ENCODE results near the gene TRIP4.

The TRIP4 gene

GRCh38 chr15:64502151-64502550 is 114.5 kb downstream of the TRIP4 start:
- DNase-seq, result no peak
- CTCF ChIA-PET, result no interaction called here
- Mint-ChIP-seq H3K27ac (peak overlapping the region; percentile 80), H3K4me3 (peak overlapping the region; percentile 59), H3K27me3 (no peaks in the 10 kb centered on the region), H3K36me3 (peaks cover 47% of the 10 kb centered on the region), H3K9me3 (no peaks in the 10 kb centered on the region), H3K4me1 (peaks cover 71% of the 10 kb centered on the region)

DNA sequence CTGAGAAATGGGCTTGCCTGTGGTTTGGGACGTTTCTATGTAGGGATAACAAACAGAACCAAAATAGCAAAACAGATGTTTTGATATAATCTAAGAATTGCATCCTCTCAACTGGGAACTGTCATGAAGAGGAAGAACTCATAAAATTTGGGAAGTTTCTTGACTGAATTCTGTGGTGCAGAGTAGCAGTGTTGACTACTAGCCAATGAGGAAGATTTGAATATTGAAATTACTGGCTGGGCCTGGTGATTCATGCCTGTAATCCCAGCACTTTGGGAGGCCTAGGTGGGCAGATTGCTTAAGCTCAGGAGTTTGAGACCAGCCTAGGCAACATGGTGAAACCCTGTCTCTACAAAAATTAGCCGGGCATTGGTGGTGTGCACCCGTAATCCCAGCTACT is 114.9 kb downstream of the TRIP4 start:
- no peak for DNase-seq
- Mint-ChIP-seq H3K27ac (peak overlapping the region; percentile 80), H3K9me3 (no peaks in the 10 kb centered on the region), H3K27me3 (no peaks in the 10 kb centered on the region), H3K4me1 (peaks cover 75% of the 10 kb centered on the region), H3K36me3 (peaks cover 49% of the 10 kb centered on the region), H3K4me3 (peak overlapping the region; percentile 59)
- CTCF ChIA-PET, result interaction anchor here (1.3 to 1.4 kb wide), 2 partner anchors 75 to 86 kb away, joined by 3 to 6 read pairs; no protein-coding TSS in a partner anchor

DNA sequence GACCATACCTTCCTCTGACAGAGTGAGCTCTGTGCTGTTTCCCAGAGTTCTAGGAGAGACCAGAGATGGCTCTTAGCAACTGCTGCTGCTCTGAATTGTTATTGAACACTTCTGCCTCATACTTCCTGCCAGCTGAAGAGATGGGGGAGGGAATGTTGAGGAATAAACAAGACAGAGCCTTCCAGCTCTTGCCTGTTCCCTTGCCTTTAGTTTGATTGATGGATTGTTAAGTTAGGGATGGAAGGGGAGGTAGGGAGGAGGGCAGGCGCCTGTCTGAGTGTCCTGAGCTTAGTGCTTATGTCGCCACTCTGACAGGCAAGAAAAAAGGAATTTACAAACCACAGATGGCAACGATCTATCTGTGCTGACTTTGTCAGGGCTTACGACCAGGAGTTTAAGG is 115.6 kb downstream of the TRIP4 start:
- CTCF ChIA-PET, result interaction anchor here (1.2 to 1.5 kb wide), 4 partner anchors 10 to 148 kb away, joined by 3 to 6 read pairs (median 4); no protein-coding TSS in a partner anchor
- peaks cover 53% of the 10 kb centered on the region for H3K36me3 Mint-ChIP-seq
- H3K4me3 Mint-ChIP-seq, result peak overlapping the region; percentile 59
- H3K4me1 Mint-ChIP-seq, result peaks cover 79% of the 10 kb centered on the region
- peak overlapping the region; percentile 80 for H3K27ac Mint-ChIP-seq
- H3K9me3 Mint-ChIP-seq, result no peaks in the 10 kb centered on the region
- DNase-seq, result no peak
- H3K27me3 Mint-ChIP-seq, result no peaks in the 10 kb centered on the region

- Mint-ChIP-seq H3K27me3 (no peaks in the 10 kb centered on the region), H3K4me1 (peaks cover 80% of the 10 kb centered on the region), H3K36me3 (peaks cover 56% of the 10 kb centered on the region), H3K27ac (peak overlapping the region; percentile 80), H3K9me3 (no peaks in the 10 kb centered on the region), H3K4me3 (peak overlapping the region; percentile 59)
- DNase-seq, result no peak
- CTCF ChIA-PET, result interaction anchor here (1.2 to 1.5 kb wide), 4 partner anchors 10 to 148 kb away, joined by 3 to 6 read pairs (median 4); no protein-coding TSS in a partner anchor
Observed at GRCh38 chr15:64503640-64504039, 116.0 kb downstream of the TRIP4 start.
